T-cell (primary cell): Measurements from ENCODE around the gene SDC1. TPM values are rescaled to one million over a fixed set of nuclear protein-coding genes. Genes with fewer than 3 reads are reported as not detected.
"Not testable (repeated sequence)": the region's sequence is repeated elsewhere in the genome, so short reads cannot be mapped to it uniquely, and the experiment has no call there.

ENCODE experiments used
- ATAC-seq, 4 experiments: fragments of 200-7000 bp in 3 of 4; fragments of 150-1000 bp in 1 of 4; cut with Tn5 transposase; replicated peaks in 1 of 4; 1 replicate in 3 of 4; 2 replicates in 1 of 4; pipeline ENCODE4 v1.10.0; 2021; ENCODE audit warnings: moderate library complexity in 3 of 4, mild to moderate bottlenecking in 2 of 4, moderate number of reproducible peaks in 1 of 4
- CTCF ChIA-PET, 2 donors: fragments of 300-600 bp; sonication (Branson Sonifier 250); formaldehyde crosslinking; loops; one replicate each; lab custom pipeline; 2022; ENCODE audit warnings: antibody characterized with exemption in 2 of 2; lab: Charles Lee
- POLR2A ChIA-PET, 2 donors: fragments of 300-600 bp; sonication (Branson Sonifier 250); formaldehyde crosslinking; loops; one replicate each; lab custom pipeline; 2022; ENCODE audit warnings: antibody characterized with exemption in 2 of 2; lab: Charles Lee
- DNase-seq, 35 experiments: peaks; one replicate each; pipeline versions ENCODE4 v3.0.0 to v3.0.0-alpha.2; 2013 to 2023
- H3K27ac ChIP-seq: one replicate; pipeline ENCODE4 v1.5.1; 2013; ENCODE audit warnings: low read length
- H3K27me3 ChIP-seq, 2 experiments: replicated peaks in 1 of 2; 1 replicate in 1 of 2; 2 replicates in 1 of 2; pipeline versions ENCODE4 v1.6.1 to v1.7.0; 2013; ENCODE audit warnings: low read length in 1 of 2, mixed read lengths in 1 of 2; ENCODE audit not compliant: control insufficient read depth in 2 of 2, insufficient read depth in 2 of 2; ENCODE audit errors: extremely low read depth in 1 of 2
- H3K36me3 ChIP-seq, 2 donors: 1 replicate in 1 of 2; 2 replicates in 1 of 2; pipeline versions ENCODE4 v1.6.1 to v1.7.0; 2013; ENCODE audit warnings: low read length in 1 of 2; ENCODE audit not compliant: control insufficient read depth in 2 of 2, insufficient read depth in 1 of 2; ENCODE audit errors: extremely low read depth in 1 of 2
- H3K4me1 ChIP-seq, 2 experiments: 1 replicate in 1 of 2; 2 replicates in 1 of 2; pipeline versions ENCODE4 v1.6.1 to v1.7.0; 2013; ENCODE audit warnings: low read length in 2 of 2, mixed read lengths in 1 of 2; ENCODE audit not compliant: insufficient read depth in 2 of 2, control insufficient read depth in 1 of 2; ENCODE audit errors: extremely low read depth in 1 of 2
- H3K4me3 ChIP-seq, 2 donors: 1 replicate in 1 of 2; 2 replicates in 1 of 2; pipeline versions ENCODE4 v1.5.1 to v1.7.0; 2013; ENCODE audit warnings: mild to moderate bottlenecking in 2 of 2, low read length in 1 of 2, moderate library complexity in 1 of 2; ENCODE audit not compliant: control insufficient read depth in 1 of 2; ENCODE audit errors: extremely low read depth in 1 of 2
- H3K9me3 ChIP-seq: 2 replicates; pipeline ENCODE4 v1.7.0; 2013
- H3K27ac Mint-ChIP-seq, 2 donors: one replicate each; pipeline ENCODE4 v1.8.0; 2020 to 2021; ENCODE audit warnings: mild to moderate bottlenecking in 2 of 2, mixed read lengths in 2 of 2
- H3K27me3 Mint-ChIP-seq, 2 donors: one replicate each; pipeline ENCODE4 v1.8.0; 2021 to 2022; ENCODE audit warnings: mixed read lengths in 2 of 2
- H3K36me3 Mint-ChIP-seq: one replicate; pipeline ENCODE4 v1.8.0; 2021; ENCODE audit warnings: mixed read lengths
- H3K4me1 Mint-ChIP-seq, 3 donors: one replicate each; pipeline ENCODE4 v1.8.0; 2020 to 2022; ENCODE audit warnings: mixed read lengths in 3 of 3, mild to moderate bottlenecking in 1 of 3
- H3K4me3 Mint-ChIP-seq, 3 donors: one replicate each; pipeline ENCODE4 v1.8.0; 2020 to 2022; ENCODE audit warnings: mild to moderate bottlenecking in 3 of 3, mixed read lengths in 3 of 3, moderate library complexity in 3 of 3
- H3K9me3 Mint-ChIP-seq, 3 donors: one replicate each; pipeline ENCODE4 v1.8.0; 2020 to 2022; ENCODE audit warnings: mixed read lengths in 3 of 3
- WGBS: methylation state at CpG from one replicate; pipeline ENCODE4 v1.1.5; 2013; ENCODE audit warnings: missing lambda C conversion rate; ENCODE audit not compliant: insufficient coverage; 5-methylcytosine and 5-hydroxymethylcytosine counted together
- total RNA-seq, 35 experiments: library from RNA in 6 of 35; stranded (reverse) in 6 of 35; fragments of 120-200 nt in 1 of 35; gene quantifications; one replicate each; pipeline versions ENCODE4 v1.2.1 to v1.2.4 and lab custom pipeline; 2013 to 2026

Gene SDC1
- total RNA-seq, 5 donors from 2014 or later (not counting 1 experiment from before 2014, with no cell fraction given), result 0.82 to 1.2 (median 0.99) TPM; not detected in 2

DNA sequence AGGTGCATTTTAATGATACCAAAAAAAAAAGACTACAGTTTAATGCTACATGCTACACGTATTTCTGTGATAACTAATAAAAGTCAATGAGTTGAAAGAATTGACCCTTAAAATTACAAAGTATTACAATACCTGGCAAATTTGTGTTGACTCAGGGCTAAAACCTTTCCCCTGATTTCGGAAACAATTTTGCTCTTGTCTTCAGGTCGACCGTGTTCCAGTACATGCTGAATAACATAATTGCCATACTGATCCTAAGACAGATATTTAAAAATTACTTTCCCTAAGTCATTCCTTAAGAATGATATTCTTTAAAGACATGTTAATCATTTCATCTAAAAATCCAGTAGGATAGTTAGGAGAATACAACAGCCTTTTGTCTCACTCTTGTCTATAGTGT, 29.8 kb upstream of the SDC1 start:
- Histone ChIP-seq H3K36me3 (peaks cover 18 to 69% of the 10 kb centered on the region in 2 donors), H3K27ac (no peak overlapping the region), H3K4me3 (no peak overlapping the region), H3K4me1 (no peaks in the 10 kb centered on the region), H3K27me3 (no peaks in the 10 kb centered on the region), H3K9me3 (no peaks in the 10 kb centered on the region)
- Mint-ChIP-seq H3K4me3 (no peak overlapping the region), H3K9me3 (no peaks in the 10 kb centered on the region), H3K27ac (no peak overlapping the region), H3K4me1 (peaks cover 0 to 2% (median 0%) of the 10 kb centered on the region in 3 donors), H3K36me3 (peaks cover 63% of the 10 kb centered on the region), H3K27me3 (no peaks in the 10 kb centered on the region)
- POLR2A ChIA-PET, result no interaction called here
- ATAC-seq (no peak), DNase-seq (no peak)
- CTCF ChIA-PET, result no interaction called here
- no CpG with 5 or more reads among the region's 4 CpGs for WGBS

DNA sequence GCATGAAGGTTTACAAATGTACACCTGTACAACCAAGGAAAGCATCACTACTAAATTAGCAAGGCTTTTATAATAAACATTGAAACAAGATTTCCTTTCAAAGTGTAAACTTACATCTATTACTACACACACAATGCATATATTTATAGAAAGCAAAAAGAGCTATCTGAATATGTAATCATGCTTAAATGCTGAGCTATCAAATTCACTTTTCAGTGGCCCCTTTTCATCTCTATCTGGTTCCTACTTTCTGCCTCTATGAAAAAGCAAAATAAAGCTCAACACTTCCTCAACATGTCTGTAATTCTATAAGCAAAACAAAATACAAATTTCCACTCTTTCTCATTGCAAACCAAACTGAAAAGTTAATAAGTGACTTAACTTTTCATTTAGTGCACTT, 25.5 kb upstream of the SDC1 start:
- H3K4me3 Mint-ChIP-seq, result no peak overlapping the region

DNA sequence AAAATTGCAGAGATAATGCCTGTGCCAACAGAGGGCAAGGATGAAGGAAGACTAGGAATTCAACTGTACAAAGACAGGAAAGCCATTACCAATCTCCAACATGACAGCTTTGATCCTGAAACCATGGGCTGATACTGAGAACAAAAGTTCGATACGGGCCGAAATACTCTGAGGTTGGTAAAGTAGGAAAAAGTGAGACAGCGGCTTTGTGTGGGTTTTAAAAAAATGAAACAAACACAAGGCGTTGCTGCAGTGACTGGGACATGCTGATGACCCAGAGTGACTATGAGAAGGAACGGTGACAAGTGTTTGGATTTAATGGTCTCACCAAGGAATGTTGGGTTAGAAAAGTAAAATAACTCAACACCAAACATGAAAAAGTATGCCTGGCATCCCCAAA, 24.2 kb upstream of the SDC1 start:
- no peak for ATAC-seq
- no peaks in the 10 kb centered on the region for H3K4me1 Mint-ChIP-seq
- POLR2A ChIA-PET, result no interaction called here
- Histone ChIP-seq H3K4me3 (no peak overlapping the region), H3K36me3 (peaks cover 14 to 51% of the 10 kb centered on the region in 2 donors), H3K27me3 (no peaks in the 10 kb centered on the region), H3K4me1 (no peaks in the 10 kb centered on the region), H3K27ac (no peak overlapping the region), H3K9me3 (no peaks in the 10 kb centered on the region)
- H3K36me3 Mint-ChIP-seq, result peaks cover 55% of the 10 kb centered on the region
- no peak for DNase-seq
- H3K27ac Mint-ChIP-seq, result peak overlapping the region; percentile 9 to 71
- WGBS, result 83% methylated on average over 5 of the region's 6 CpGs
- no peaks in the 10 kb centered on the region for H3K27me3 Mint-ChIP-seq
- CTCF ChIA-PET, result no interaction called here
- H3K9me3 Mint-ChIP-seq, result no peaks in the 10 kb centered on the region
- H3K4me3 Mint-ChIP-seq, result no peak overlapping the region

More for the DNA sequence above, 25.5 kb upstream of the SDC1 start:
- ChIA-PET CTCF (interaction anchor here in 1 of 2 donors (0.9 kb wide), 1 partner anchor 76 kb away, joined by 3 read pairs; no protein-coding TSS in a partner anchor), POLR2A (interaction anchor here in 1 of 2 donors (0.7 kb wide), 1 partner anchor 15 kb away, joined by 4 read pairs; no protein-coding TSS in a partner anchor)
- Mint-ChIP-seq H3K9me3 (no peaks in the 10 kb centered on the region), H3K27me3 (no peaks in the 10 kb centered on the region), H3K36me3 (peaks cover 63% of the 10 kb centered on the region), H3K27ac (no peak overlapping the region), H3K4me1 (no peaks in the 10 kb centered on the region)
- peaks cover 18 to 64% of the 10 kb centered on the region in 2 donors for H3K36me3 ChIP-seq
- no peaks in the 10 kb centered on the region for H3K27me3 ChIP-seq
- no peaks in the 10 kb centered on the region for H3K4me1 ChIP-seq
- H3K9me3 ChIP-seq, result no peaks in the 10 kb centered on the region
- DNase-seq, result no peak
- no peak overlapping the region for H3K4me3 ChIP-seq
- no peak overlapping the region for H3K27ac ChIP-seq
- no peak for ATAC-seq

DNA sequence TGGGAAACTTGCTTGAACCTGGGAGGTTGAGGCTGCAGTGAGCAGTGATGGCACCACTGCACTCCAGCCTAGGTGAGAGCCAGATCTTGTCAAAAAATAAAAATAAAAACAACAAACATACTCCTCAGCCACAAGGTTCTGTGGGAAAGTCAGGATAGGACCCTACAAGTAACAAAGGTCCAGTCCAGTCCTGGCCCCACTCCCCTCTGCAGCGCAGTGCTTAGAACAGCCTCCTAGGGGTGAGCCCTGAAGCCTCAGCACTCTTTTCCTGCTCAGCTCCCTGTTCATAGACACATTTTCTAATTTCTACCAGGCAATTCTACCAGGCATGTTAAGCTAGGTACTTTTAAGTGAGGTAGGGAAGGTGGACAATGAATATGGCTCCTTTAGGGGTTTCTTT, 22.2 kb upstream of the SDC1 start:
- peaks cover 38% of the 10 kb centered on the region for H3K36me3 Mint-ChIP-seq
- H3K4me3 Mint-ChIP-seq, result no peak overlapping the region
- peak overlapping the region; percentile 15 to 44 for H3K27ac Mint-ChIP-seq
- Histone ChIP-seq H3K4me3 (no peak overlapping the region), H3K27ac (no peak overlapping the region), H3K27me3 (no peaks in the 10 kb centered on the region), H3K36me3 (peaks cover 0 to 31% of the 10 kb centered on the region in 2 donors), H3K4me1 (peaks cover 0 to 1% of the 10 kb centered on the region in 2 experiments), H3K9me3 (no peaks in the 10 kb centered on the region)
- WGBS, result 100% methylated on average over 1 of the region's 1 CpG
- ATAC-seq (no peak), DNase-seq (no peak)
- H3K4me1 Mint-ChIP-seq, result peaks cover under 1 to 1% (median under 1%) of the 10 kb centered on the region in 3 donors
- H3K9me3 Mint-ChIP-seq, result no peaks in the 10 kb centered on the region
- ChIA-PET POLR2A (no interaction called here), CTCF (no interaction called here)
- H3K27me3 Mint-ChIP-seq, result no peaks in the 10 kb centered on the region

DNA sequence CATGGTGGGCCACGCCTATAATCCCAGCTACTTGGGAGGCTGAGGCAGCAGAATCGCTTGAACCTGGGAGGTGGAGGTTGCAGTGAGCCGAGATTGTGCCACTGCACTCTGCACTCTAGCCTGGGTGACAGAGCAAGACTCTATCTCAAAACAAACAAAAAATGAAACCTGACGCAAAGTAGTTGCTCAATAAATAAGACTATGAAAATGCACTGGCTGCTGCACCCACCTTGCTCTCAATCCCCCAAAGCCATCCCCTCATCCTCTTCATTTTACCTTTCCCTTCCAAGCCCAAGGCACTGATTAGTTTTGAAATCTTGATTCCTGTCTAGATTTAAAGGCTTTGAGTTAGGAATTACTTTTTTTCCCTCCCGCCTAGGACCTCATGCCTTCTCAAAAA, 18.7 kb upstream of the SDC1 start:
- H3K9me3 ChIP-seq, CTCF ChIA-PET, POLR2A ChIA-PET, ATAC-seq, H3K9me3 Mint-ChIP-seq, H3K27ac ChIP-seq, H3K27me3 ChIP-seq, DNase-seq, H3K27me3 Mint-ChIP-seq, H3K36me3 ChIP-seq, H3K4me3 Mint-ChIP-seq, H3K4me3 ChIP-seq, H3K4me1 ChIP-seq: not testable (repeated sequence)
- Mint-ChIP-seq H3K27ac (peak overlapping the region in 1 of 2 donors; percentile 28), H3K36me3 (peaks cover 10% of the 10 kb centered on the region), H3K4me1 (peaks cover 7 to 11% (median 7%) of the 10 kb centered on the region in 3 donors)
- 90% methylated on average over 2 of the region's 5 CpGs for WGBS

DNA sequence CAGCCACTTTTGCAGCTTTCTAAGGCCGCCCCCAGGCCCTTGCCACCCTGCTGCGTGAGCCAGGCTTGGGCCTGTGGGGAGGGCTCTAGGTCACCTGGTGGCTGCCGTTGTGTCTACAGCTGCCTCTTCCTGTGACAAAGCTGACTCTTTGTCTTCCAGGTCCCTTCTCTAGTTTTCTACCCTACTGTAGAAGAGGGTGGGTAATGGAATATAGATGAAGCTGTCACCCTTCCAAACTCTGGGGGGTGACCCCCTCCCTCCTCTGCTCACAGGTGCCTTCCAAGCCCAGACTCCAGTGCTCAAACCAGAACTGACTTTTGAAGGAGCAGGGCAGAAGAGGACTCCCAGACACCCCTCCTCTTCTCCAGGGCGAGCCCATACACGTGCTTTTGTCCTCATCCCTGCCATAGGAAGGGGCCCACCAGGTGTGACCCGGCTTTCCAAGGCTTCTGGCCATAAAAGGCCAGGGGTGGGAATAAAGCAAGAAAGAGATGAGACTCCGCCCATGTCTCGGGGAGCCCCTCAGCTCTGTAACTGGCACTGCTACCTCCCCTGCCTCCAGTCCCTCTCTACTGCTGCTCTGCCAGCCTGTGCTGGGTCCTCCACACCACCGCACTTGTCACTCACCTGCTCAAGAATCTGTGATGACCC, 17.9 kb upstream of the SDC1 start:
- peaks cover 2 to 3% of the 10 kb centered on the region in 2 experiments for H3K27me3 ChIP-seq
- Mint-ChIP-seq H3K4me1 (peaks cover 7 to 11% (median 7%) of the 10 kb centered on the region in 3 donors), H3K27me3 (peaks cover 3 to 6% of the 10 kb centered on the region in 2 donors), H3K36me3 (peaks cover 6% of the 10 kb centered on the region), H3K27ac (no peak overlapping the region), H3K4me3 (peak overlapping the region in 1 of 3 donors; percentile 10), H3K9me3 (no peaks in the 10 kb centered on the region)
- H3K36me3 ChIP-seq, result peaks cover 0 to 7% of the 10 kb centered on the region in 2 donors
- H3K4me3 ChIP-seq, result no peak overlapping the region
- 88% methylated on average over 5 of the region's 9 CpGs for WGBS
- POLR2A ChIA-PET, result no interaction called here
- peaks cover 0 to 7% of the 10 kb centered on the region in 2 experiments for H3K4me1 ChIP-seq
- no peak overlapping the region for H3K27ac ChIP-seq
- peak in 3 of 4 experiments; percentile 16 to 35 (median 32) for ATAC-seq
- peaks cover 2% of the 10 kb centered on the region for H3K9me3 ChIP-seq
- CTCF ChIA-PET, result interaction anchor here in 1 of 2 donors (0.6 kb wide), 2 partner anchors 9 to 250 kb away, joined by 3 to 5 read pairs; no protein-coding TSS in a partner anchor
- DNase-seq, result no peak
